RPMI7951 (cell line): Measurements from ENCODE around the gene PHGDH. TPM values are rescaled to one million over a fixed set of nuclear protein-coding genes. Genes with fewer than 3 reads are reported as not detected.

Source experiments
- DNase-seq: peaks from one replicate; pipeline ENCODE4 v3.0.0-alpha.2; 2012; ENCODE audit warnings: low read depth
- total RNA-seq: library from RNA; depleted of rRNA; stranded (reverse); fragments of >200 nt; shearing (Covaris generic); gene quantifications from 2 replicates; pipeline ENCODE4 v1.2.3, GENCODE V29; 2014

The PHGDH gene
- total RNA-seq, 1 experiment from 2014 or later: 46.1 TPM

GRCh38 chr1:119731741-119732430, 20.2 kb downstream of the PHGDH start:
- no peak for DNase-seq

GRCh38 chr1:119732465-119733168, 20.9 kb downstream of the PHGDH start:
- peak; percentile 19 for DNase-seq

GRCh38 chr1:119733754-119734153, 22.0 kb downstream of the PHGDH start:
- DNase-seq: no peak

GRCh38 chr1:119735217-119735616, 23.5 kb downstream of the PHGDH start:
- no peak for DNase-seq

GRCh38 chr1:119736649-119737039, 24.9 kb downstream of the PHGDH start:
- DNase-seq: no peak

- peak; percentile 16 for DNase-seq
Measured at GRCh38 chr1:119737040-119737682, 25.4 kb downstream of the PHGDH start.

GRCh38 chr1:119738100-119738720, 26.5 kb downstream of the PHGDH start:
- no peak for DNase-seq

GRCh38 chr1:119739150-119739549, 27.4 kb downstream of the PHGDH start:
- DNase-seq: no peak

GRCh38 chr1:119740261-119740660, 28.5 kb downstream of the PHGDH start:
- DNase-seq: no peak

GRCh38 chr1:119740896-119741780, 29.4 kb downstream of the PHGDH start:
- DNase-seq: no peak

GRCh38 chr1:119742202-119742601, 30.5 kb downstream of the PHGDH start:
- DNase-seq: no peak

GRCh38 chr1:119742677-119743076, 30.9 kb downstream of the PHGDH start:
- no peak for DNase-seq

GRCh38 chr1:119743308-119743707, 31.6 kb downstream of the PHGDH start:
- no peak for DNase-seq

GRCh38 chr1:119743776-119744597, 32.3 kb downstream of the PHGDH start:
- peak; percentile 59 for DNase-seq

- DNase-seq: no peak
Measured at GRCh38 chr1:119744598-119744942, 32.8 kb downstream of the PHGDH start.

GRCh38 chr1:119745034-119745433, 33.3 kb downstream of the PHGDH start:
- no peak for DNase-seq

- no peak for DNase-seq
Measured at GRCh38 chr1:119747451-119747850, 35.7 kb downstream of the PHGDH start.

- DNase-seq: no peak
Measured at GRCh38 chr1:119748040-119748439, 36.3 kb downstream of the PHGDH start.

- DNase-seq: no peak
Measured at GRCh38 chr1:119752592-119752991, 40.9 kb downstream of the PHGDH start.

GRCh38 chr1:119758584-119758983, 46.9 kb downstream of the PHGDH start:
- no peak for DNase-seq

- no peak for DNase-seq
Measured at GRCh38 chr1:119762409-119762808, 50.7 kb downstream of the PHGDH start.
